ENCODE results near the gene NTM.

The NTM gene

DNA sequence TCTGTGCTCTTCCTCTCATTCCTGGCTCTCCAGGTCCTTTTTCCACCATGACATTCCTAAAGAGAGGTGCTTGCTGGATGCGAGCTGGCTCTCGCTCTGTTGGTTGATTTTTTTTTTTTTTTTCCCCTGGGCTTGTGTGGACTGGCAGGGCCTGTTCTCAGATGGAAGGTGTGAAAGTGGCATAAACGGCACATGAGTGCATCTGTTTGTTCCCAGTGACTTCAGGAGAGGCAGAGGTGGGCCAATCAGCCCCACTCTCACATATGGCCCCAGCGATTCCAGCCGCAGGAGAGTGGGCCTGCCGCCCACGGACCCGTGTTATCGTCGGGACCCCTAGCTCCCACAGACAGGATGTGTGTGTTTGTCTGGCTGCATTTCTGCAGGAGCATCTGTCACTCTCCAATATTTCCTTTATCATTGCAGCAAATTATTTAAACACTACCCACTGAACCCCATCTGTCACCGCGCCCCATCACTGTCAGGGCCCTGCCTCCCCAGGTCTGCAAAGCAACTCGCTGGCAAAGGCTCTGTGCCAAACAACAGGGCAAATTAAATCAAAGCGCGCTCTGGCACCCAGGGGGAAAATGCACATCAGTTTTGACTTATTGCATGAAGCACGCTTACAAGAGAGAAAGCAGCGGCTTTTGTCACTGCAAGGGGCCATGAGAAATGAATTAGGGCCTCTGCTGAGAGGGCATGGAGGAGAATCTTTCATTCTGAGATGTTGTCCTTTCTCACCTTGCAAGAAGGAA is 886.3 kb downstream of the NTM start:
- H3K27ac ChIP-seq, result no peak overlapping the region
- TF ChIP-seq, protein P1, sequence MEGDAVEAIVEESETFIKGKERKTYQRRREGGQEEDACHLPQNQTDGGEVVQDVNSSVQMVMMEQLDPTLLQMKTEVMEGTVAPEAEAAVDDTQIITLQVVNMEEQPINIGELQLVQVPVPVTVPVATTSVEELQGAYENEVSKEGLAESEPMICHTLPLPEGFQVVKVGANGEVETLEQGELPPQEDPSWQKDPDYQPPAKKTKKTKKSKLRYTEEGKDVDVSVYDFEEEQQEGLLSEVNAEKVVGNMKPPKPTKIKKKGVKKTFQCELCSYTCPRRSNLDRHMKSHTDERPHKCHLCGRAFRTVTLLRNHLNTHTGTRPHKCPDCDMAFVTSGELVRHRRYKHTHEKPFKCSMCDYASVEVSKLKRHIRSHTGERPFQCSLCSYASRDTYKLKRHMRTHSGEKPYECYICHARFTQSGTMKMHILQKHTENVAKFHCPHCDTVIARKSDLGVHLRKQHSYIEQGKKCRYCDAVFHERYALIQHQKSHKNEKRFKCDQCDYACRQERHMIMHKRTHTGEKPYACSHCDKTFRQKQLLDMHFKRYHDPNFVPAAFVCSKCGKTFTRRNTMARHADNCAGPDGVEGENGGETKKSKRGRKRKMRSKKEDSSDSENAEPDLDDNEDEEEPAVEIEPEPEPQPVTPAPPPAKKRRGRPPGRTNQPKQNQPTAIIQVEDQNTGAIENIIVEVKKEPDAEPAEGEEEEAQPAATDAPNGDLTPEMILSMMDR (conservative IDR thresholded peaks at IDR 0.05), result no peak

- TF ChIP-seq, protein P1 (conservative IDR thresholded peaks at IDR 0.05), result no peak
- no peak overlapping the region for H3K27ac ChIP-seq
Measured at GRCh38 chr11:132257871-132258270, 887.5 kb downstream of the NTM start.

GRCh38 chr11:132258875-132259274 is 888.5 kb downstream of the NTM start:
- TF ChIP-seq, protein P1 (conservative IDR thresholded peaks at IDR 0.05), result no peak
- H3K27ac ChIP-seq, result no peak overlapping the region

DNA sequence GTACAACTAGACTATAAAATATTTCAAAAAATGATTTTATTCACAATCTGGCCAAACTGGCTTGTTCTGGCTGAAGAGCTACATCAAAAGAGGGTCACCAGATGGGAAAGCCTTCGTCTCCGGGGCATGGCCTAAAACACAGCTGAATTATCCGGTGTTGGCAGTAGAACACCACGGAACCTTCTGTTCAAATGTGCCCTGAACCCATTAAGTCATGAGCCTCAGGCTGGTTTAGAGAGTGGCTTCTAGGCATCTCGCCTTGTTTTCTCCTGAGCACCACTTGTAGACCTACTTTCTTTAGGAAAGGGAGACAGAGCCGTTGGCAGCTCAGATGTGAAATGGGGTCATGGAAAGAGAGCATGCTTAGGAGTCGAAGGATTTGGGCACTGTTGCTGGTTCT is 890.2 kb downstream of the NTM start:
- H3K27ac ChIP-seq, result no peak overlapping the region
- TF ChIP-seq, protein P1 (conservative IDR thresholded peaks at IDR 0.05), result no peak

DNA sequence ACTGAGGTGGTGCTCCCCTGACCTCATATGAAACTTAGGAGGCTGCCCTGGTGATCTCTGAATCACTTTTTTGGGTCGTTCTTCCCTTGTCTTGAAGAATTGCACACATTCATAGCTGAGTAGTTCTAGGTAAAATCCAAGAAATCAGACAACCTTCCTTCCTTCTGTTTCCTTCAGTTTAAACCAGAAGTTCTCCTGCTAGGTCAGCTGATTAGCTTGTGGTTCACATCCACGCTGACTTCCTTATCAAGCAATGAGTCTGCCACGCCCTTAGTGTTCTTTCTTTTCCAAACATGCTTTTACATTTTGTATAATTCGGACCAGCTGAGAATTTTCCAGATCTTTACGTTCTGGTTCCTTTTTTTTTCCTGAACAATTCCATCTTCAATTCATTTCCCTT is 892.8 kb downstream of the NTM start:
- H3K27ac ChIP-seq, result no peak overlapping the region
- TF ChIP-seq, protein P1 (conservative IDR thresholded peaks at IDR 0.05), result no peak

DNA sequence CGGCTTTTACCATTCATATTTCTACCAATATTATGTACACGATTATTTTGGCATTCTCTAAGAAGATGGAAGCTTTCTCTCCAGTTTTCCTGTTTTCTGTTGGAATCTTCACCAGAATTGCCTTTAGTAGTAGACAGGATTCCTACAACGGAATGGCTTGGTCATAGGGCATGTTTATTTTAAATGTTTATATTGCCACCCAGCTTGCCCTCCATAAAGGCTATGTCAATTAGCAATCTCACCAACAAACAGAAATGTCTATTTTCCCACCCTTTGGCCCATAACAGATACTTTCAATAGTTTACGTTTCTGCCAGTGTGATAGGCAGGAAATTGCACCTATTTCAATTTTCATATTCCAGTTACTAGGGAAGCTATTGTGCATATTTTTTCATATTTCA is 893.5 kb downstream of the NTM start:
- H3K27ac ChIP-seq, result no peak overlapping the region
- TF ChIP-seq, protein P1 (conservative IDR thresholded peaks at IDR 0.05), result no peak

DNA sequence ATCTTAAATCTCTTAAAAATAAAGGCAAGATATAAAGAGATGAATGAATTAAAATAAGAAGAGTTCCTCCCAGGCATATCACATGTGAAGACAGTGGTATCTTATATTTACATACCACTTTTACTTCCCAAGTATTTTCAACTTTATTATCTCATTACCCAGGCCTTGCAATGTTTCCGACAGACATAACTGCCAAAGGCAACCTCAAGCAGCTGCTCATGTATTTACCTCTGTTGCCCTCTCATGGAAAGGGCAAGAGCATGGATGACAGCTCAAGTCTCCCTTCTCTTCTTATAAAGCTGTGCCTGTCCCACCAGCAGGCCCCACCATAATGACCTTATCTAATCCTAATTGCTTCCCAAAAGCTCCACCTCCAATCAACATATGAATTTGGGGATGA is 894.2 kb downstream of the NTM start:
- TF ChIP-seq, protein P1 (conservative IDR thresholded peaks at IDR 0.05), result no peak
- H3K27ac ChIP-seq, result no peak overlapping the region

Measured in VCaP (cell line).